ENCODE results near the gene ARFIP2. TPM values are rescaled to one million over a fixed set of nuclear protein-coding genes. Genes with fewer than 3 reads are reported as not detected.

ARFIP2 gene
- total and polyA plus RNA-seq, 2 donors (not counting 3 experiments of a cell fraction or from before 2014, with no cell fraction given), result 48.4 to 62.9 TPM

DNA sequence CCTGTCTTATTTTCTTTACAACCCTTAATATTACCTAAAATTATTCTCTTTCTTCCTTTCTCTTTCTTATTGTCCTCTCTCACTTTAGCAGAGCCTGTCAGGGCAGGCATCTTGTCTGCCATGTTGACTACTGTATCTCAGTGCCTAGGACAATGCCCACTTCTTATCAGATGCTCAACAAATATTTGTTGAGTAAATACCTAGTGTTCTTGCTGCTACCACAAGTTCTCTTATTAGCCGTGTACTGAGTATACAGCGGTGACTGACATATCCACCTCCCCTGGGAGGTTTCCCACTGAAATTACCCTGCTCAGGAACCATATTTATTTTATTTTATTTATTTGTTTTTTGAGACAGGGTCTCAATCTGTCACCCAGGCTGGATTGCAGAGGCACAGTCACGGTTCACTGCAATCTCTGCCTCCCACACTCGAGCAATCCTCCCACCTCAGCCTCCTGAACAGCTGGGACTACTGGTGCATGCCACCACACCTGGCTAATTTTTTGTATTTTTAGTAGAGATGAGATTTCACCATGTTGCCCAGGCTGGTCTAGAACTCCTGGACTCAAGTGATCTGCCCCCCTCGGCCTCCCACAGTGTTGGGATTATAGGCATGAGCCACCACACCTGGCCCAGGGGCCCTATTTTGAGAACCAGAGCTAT lies 47.0 kb downstream of the ARFIP2 start:
- TF ChIP-seq POLR2AphosphoS5 (IDR thresholded peaks at IDR 0.05; ENCODE audit: insufficient read depth, low read depth, low read length) (no peak), GATA2 (IDR thresholded peaks at IDR 0.05; ENCODE audit: insufficient read depth, insufficient read length, low read depth, low read length) (no peak), JUN (IDR thresholded peaks at IDR 0.05; ENCODE audit: borderline replicate concordance, insufficient read depth, insufficient read length, low read depth) (no peak), POLR2A (IDR thresholded peaks at IDR 0.05; ENCODE audit: low read depth, low read length) (no peak), EZH2 (IDR thresholded peaks at IDR 0.05; ENCODE audit: borderline replicate concordance, low read depth, low read length, severe bottlenecking) (no peak), FOS (IDR thresholded peaks at IDR 0.05; ENCODE audit: borderline replicate concordance, insufficient read depth, low read length) (no peak), MYC (IDR thresholded peaks at IDR 0.05; ENCODE audit: low read depth, low read length) (no peak), CTCF (IDR thresholded peaks at IDR 0.05; ENCODE audit: extremely low read depth in 1 of 2, insufficient read depth in 1 of 2, low read depth in 1 of 2, low read length in 2 of 2) (no peak)
- TF ChIP-seq, protein P1, sequence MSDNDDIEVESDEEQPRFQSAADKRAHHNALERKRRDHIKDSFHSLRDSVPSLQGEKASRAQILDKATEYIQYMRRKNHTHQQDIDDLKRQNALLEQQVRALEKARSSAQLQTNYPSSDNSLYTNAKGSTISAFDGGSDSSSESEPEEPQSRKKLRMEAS (IDR thresholded peaks at IDR 0.05; ENCODE audit: insufficient read depth, insufficient read length), result no peak
- Histone ChIP-seq H3K36me3 (ENCODE audit: control insufficient read depth in 2 of 2, extremely low read depth in 1 of 2, insufficient read depth in 2 of 2, low read length in 2 of 2) (no peaks in the 10 kb centered on the region), H3K4me3 (replicated peaks in 1 of 3; ENCODE audit: insufficient read depth in 1 of 3, low read depth in 1 of 3, low read length in 3 of 3) (no peak overlapping the region), H3K9me1 (replicated peaks; ENCODE audit: control insufficient read depth, extremely low read depth, insufficient read depth, low read length) (no peaks in the 10 kb centered on the region), H3K4me2 (ENCODE audit: insufficient read depth, low read length) (no peak overlapping the region), H3K27ac (ENCODE audit: insufficient read depth, low read depth, low read length) (no peak overlapping the region), H3K27me3 (ENCODE audit: control insufficient read depth in 2 of 2, insufficient read depth in 2 of 2, low read length in 2 of 2) (no peaks in the 10 kb centered on the region), H3K79me2 (ENCODE audit: control insufficient read depth, insufficient read depth, low read length) (no peaks in the 10 kb centered on the region), H2AFZ (ENCODE audit: low read depth, low read length) (no peak overlapping the region), H3K9ac (replicated peaks; ENCODE audit: extremely low read depth, insufficient read depth, low read length) (no peak overlapping the region), H4K20me1 (replicated peaks; ENCODE audit: control insufficient read depth, extremely low read depth, insufficient read depth, low read length) (no peaks in the 10 kb centered on the region), H3K9me3 (replicated peaks; ENCODE audit: control insufficient read depth, insufficient read depth, low read length) (no peaks in the 10 kb centered on the region), H3K4me1 (ENCODE audit: control insufficient read depth, extremely low read depth, insufficient read depth, low read length) (no peaks in the 10 kb centered on the region)
- ChIA-PET POLR2A (no interaction called here), CTCF (interaction anchor here (0.7 to 6.8 kb wide), 3 partner anchors 10 to 55 kb away, joined by 4 to 46 read pairs (median 5); partner anchors contain the start of gene APBB1)
- DNase-seq (ENCODE audit: low read depth, low spot score) (no peak), FAIRE-seq (no peak)
- dilution Hi-C loops (cut with MboI; ENCODE audit: extremely low pct_ligation_motif_present, low sequenced_read_pairs), result no loop called here
- no TSS peak for BruUV-seq (replicated peaks)
- intact Hi-C loops (cut with micrococcal nuclease), result no loop called here
